Retinal pigment epithelial cell (primary cell): Measurements from ENCODE around the gene GGCT.

ENCODE experiments used
- DNase-seq: peaks from one replicate; pipeline ENCODE4 v3.0.0-alpha.2; 2010; ENCODE audit warnings: low read depth
- H3K4me3 ChIP-seq: 2 replicates; pipeline ENCODE4 v1.5.1; 2011; ENCODE audit warnings: mild to moderate bottlenecking, low read length, control low read depth, moderate library complexity
- TF ChIP-seq, protein P1 (sequence below): conservative IDR thresholded peaks from 2 replicates; pipeline ENCODE4 v1.5.1; 2011; ENCODE audit warnings: low read depth, low read length, control low read depth, inconsistent platforms

GGCT gene, protein sequence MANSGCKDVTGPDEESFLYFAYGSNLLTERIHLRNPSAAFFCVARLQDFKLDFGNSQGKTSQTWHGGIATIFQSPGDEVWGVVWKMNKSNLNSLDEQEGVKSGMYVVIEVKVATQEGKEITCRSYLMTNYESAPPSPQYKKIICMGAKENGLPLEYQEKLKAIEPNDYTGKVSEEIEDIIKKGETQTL

DNA sequence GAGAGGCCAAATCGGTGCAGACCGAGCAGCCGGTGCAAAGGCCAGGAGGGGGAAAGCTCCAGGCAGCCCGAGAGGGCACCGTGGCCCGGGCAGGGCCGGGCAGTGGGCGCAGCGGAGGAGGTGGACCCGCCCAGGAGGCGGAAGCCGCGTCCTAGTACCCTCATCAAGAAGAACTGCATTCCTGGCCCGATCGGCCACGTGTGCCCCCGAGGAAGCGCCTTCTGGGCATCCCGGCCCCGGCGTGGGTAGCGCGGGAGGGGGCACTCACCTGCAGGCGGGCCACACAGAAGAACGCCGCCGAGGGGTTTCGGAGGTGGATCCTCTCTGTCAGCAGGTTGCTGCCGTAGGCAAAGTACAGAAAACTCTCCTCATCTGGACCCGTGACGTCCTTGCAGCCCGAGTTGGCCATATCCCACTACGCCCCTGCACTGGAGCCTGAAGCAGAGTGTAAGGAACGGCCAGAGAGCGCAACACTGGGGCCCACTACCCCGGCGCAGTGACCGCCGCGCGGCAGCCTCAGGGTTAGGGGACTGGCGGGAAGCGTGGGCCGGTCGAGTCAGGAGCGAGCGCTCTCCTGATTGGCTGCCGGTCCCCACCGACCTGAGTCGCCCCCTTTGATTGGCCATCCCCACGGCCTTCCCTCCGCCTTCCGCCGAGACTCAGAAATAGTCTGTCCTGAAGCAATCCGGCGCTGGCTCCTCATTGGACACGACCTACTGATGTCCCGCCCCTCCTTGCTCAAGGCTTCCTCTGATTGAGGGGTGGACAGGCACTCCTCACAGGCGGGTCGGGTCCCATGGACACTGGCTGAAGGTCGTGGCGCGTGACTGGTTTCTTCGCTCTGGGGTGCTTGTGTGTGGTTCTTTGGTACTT, at the start of gene GGCT:
TSS of gene GGCT (minus strand) at position 529 of the 873 bp plus-strand sequence. CDS start at position 409, 120 bp downstream.
- DNase-seq: peak; percentile 95
- TF ChIP-seq, protein P1, sequence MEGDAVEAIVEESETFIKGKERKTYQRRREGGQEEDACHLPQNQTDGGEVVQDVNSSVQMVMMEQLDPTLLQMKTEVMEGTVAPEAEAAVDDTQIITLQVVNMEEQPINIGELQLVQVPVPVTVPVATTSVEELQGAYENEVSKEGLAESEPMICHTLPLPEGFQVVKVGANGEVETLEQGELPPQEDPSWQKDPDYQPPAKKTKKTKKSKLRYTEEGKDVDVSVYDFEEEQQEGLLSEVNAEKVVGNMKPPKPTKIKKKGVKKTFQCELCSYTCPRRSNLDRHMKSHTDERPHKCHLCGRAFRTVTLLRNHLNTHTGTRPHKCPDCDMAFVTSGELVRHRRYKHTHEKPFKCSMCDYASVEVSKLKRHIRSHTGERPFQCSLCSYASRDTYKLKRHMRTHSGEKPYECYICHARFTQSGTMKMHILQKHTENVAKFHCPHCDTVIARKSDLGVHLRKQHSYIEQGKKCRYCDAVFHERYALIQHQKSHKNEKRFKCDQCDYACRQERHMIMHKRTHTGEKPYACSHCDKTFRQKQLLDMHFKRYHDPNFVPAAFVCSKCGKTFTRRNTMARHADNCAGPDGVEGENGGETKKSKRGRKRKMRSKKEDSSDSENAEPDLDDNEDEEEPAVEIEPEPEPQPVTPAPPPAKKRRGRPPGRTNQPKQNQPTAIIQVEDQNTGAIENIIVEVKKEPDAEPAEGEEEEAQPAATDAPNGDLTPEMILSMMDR: no peak
- peak within 1 kb of the TSS; percentile 95 for H3K4me3 ChIP-seq

DNA sequence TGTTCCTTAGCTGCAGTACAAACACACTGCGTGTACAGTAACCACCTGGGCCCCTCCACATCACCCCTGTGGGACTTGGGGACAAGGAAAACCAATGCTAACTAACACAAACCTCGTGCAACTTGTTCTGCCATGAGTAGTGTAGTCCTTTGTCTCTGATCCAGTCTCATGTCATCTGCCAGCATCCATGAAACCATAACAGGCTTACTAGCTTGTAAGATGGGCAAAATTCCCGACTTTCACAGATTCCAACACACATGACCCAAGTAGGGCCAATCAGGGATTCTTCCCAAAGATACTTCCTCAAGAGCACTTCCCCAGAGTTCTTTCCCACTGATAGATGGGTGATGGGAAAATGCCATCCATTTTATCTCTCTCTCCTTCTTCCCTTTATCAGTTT, 48.9 kb upstream of the GGCT start:
- no peak for DNase-seq
- TF ChIP-seq, protein P1: no peak
- H3K4me3 ChIP-seq: no peak overlapping the region

DNA sequence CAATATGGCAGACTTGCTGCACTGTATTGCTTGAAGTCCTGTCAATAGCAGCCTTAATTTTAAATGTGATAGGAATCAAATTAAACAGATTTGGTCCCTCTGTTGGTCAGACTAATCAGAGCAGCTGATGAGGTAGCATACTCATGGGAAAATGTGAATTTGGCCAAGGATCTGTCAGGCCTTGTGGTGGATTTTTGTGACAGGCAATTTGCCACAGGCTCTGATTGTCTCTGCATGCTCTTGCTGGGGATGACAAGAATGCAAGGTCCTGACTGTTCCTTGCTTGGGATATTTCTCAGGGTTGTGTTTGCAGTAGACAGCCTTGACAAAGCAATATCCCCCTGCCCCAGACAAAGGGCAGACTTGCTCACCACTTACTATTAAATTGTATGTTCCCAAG, 48.5 kb upstream of the GGCT start:
- TF ChIP-seq, protein P1: no peak
- H3K4me3 ChIP-seq: no peak overlapping the region
- no peak for DNase-seq

DNA sequence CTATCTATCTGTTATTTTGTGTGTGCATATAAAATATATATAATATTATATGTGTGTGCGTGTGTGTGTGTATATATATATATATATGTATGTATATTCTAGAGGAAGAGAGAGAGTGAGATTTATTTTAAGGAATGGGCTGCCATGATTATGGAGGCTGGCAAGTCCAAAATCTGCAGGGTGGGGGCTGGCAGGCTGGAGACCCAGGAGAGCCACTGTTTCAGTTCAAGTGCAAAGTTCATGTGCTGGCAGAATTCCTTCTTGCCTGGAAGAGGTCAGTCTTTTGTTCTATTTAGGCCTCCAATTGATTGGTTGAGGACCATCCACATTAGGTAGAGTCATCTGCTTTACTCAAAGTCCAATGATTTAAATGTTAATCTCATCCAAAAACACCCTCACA, 47.7 kb upstream of the GGCT start:
- DNase-seq: no peak
- no peak overlapping the region for H3K4me3 ChIP-seq
- TF ChIP-seq, protein P1: no peak

DNA sequence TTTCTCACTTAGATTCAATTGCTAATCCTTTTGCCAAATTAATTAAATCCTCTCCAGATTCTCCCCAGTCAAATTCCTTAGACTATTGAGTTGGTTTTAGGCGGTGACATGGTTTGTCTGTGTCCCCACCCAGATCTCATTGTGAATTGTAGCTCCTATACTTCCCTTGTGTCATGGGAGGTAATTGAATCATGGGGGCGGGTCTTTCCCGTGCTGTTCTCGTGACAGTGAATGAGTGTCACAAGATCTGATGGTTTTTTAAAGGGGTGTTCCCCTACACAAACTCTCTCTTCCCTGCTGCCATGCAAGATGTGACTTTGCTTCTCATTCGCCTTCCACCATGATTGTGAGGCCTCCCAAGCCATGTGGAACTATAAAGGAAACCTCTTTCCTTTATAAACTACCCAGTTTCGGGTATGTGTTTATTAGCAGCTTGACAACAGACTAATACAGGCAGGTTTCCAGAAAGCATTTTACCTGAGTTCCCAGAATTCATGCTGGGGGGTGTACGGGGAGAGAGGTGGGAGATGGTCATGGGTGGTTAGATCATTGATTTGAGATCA, 45.4 kb upstream of the GGCT start:
- TF ChIP-seq, protein P1: no peak
- DNase-seq: no peak
- no peak overlapping the region for H3K4me3 ChIP-seq

DNA sequence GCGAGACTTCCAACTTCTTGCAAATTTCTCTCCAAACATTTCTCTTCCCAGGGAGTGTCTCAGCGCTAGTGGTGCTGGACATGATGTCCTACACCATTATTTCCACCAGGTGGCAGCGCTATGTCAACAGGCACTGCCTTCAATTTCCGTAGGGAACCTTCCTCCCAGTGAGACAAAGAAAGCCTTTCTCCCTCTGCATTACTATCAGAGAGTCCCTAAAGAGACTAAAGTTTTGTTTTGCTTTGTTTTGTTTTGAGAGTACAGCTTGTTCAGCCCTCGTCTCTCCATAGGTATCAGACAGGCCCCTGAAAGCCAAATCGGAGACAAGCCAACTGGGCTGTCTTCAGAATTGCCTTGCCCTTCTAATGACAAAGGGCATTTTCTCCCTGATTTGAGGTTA, 44.2 kb upstream of the GGCT start:
- H3K4me3 ChIP-seq: no peak overlapping the region
- TF ChIP-seq, protein P1: peak; percentile 86
- no peak for DNase-seq
